ENCODE data around the gene BACH1. TPM values are rescaled to one million over a fixed set of nuclear protein-coding genes. Genes with fewer than 3 reads are reported as not detected.

Gene BACH1
- total RNA-seq, 1 donor from 2014 or later: 83.2 TPM

GRCh38 chr21:29257701-29258100 lies 41.0 kb upstream of the BACH1 start:
- no peaks in the 10 kb centered on the region for H3K4me1 Mint-ChIP-seq (ENCODE audit: low read depth)
- TF ChIP-seq CTCF (IDR thresholded peaks at IDR 0.05; ENCODE audit: unreplicated experiment): no peak
- peaks cover 14% of the 10 kb centered on the region for H3K9me3 Mint-ChIP-seq (ENCODE audit: low read depth)
- no peak overlapping the region for H3K27ac Mint-ChIP-seq
- H3K36me3 Mint-ChIP-seq (ENCODE audit: insufficient read depth): peaks cover 3% of the 10 kb centered on the region
- H3K4me3 Mint-ChIP-seq (ENCODE audit: low read depth): no peak overlapping the region
- peaks cover 2% of the 10 kb centered on the region for H3K27me3 Mint-ChIP-seq
- no peak for DNase-seq (ENCODE audit: low spot score, unreplicated experiment)

- Mint-ChIP-seq H3K9me3 (ENCODE audit: low read depth) (peaks cover 7% of the 10 kb centered on the region), H3K4me1 (ENCODE audit: low read depth) (no peaks in the 10 kb centered on the region), H3K27me3 (peaks cover 3% of the 10 kb centered on the region), H3K36me3 (ENCODE audit: insufficient read depth) (peaks cover 3% of the 10 kb centered on the region), H3K4me3 (ENCODE audit: low read depth) (no peak overlapping the region), H3K27ac (no peak overlapping the region)
- no peak for DNase-seq (ENCODE audit: low spot score, unreplicated experiment)
- no peak for TF ChIP-seq CTCF (IDR thresholded peaks at IDR 0.05; ENCODE audit: unreplicated experiment)
Measured at GRCh38 chr21:29258626-29259338, 39.9 kb upstream of the BACH1 start.

- H3K4me3 Mint-ChIP-seq (ENCODE audit: low read depth): no peak overlapping the region
- H3K4me1 Mint-ChIP-seq (ENCODE audit: low read depth): no peaks in the 10 kb centered on the region
- H3K36me3 Mint-ChIP-seq (ENCODE audit: insufficient read depth): no peaks in the 10 kb centered on the region
- H3K27ac Mint-ChIP-seq: no peak overlapping the region
- TF ChIP-seq CTCF (IDR thresholded peaks at IDR 0.05; ENCODE audit: unreplicated experiment): no peak
- DNase-seq (ENCODE audit: low spot score, unreplicated experiment): no peak
- no peaks in the 10 kb centered on the region for H3K9me3 Mint-ChIP-seq (ENCODE audit: low read depth)
- peaks cover 3% of the 10 kb centered on the region for H3K27me3 Mint-ChIP-seq
Measured at GRCh38 chr21:29260461-29260860, 38.3 kb upstream of the BACH1 start.

GRCh38 chr21:29261555-29262540 lies 36.9 kb upstream of the BACH1 start:
- no peak for TF ChIP-seq CTCF (IDR thresholded peaks at IDR 0.05; ENCODE audit: unreplicated experiment)
- H3K4me1 Mint-ChIP-seq (ENCODE audit: low read depth): no peaks in the 10 kb centered on the region
- no peak overlapping the region for H3K4me3 Mint-ChIP-seq (ENCODE audit: low read depth)
- H3K9me3 Mint-ChIP-seq (ENCODE audit: low read depth): no peaks in the 10 kb centered on the region
- no peak overlapping the region for H3K27ac Mint-ChIP-seq
- H3K36me3 Mint-ChIP-seq (ENCODE audit: insufficient read depth): no peaks in the 10 kb centered on the region
- H3K27me3 Mint-ChIP-seq: peaks cover 3% of the 10 kb centered on the region
- DNase-seq (ENCODE audit: low spot score, unreplicated experiment): no peak

GRCh38 chr21:29264721-29265120 lies 34.0 kb upstream of the BACH1 start:
- no peaks in the 10 kb centered on the region for H3K9me3 Mint-ChIP-seq (ENCODE audit: low read depth)
- H3K27ac Mint-ChIP-seq: no peak overlapping the region

More at GRCh38 chr21:29264721-29265120, 34.0 kb upstream of the BACH1 start:
- no peak for TF ChIP-seq CTCF (IDR thresholded peaks at IDR 0.05; ENCODE audit: unreplicated experiment)
- H3K4me3 Mint-ChIP-seq (ENCODE audit: low read depth): no peak overlapping the region
- no peaks in the 10 kb centered on the region for H3K36me3 Mint-ChIP-seq (ENCODE audit: insufficient read depth)
- no peak for DNase-seq (ENCODE audit: low spot score, unreplicated experiment)
- H3K4me1 Mint-ChIP-seq (ENCODE audit: low read depth): no peaks in the 10 kb centered on the region
- peaks cover 3% of the 10 kb centered on the region for H3K27me3 Mint-ChIP-seq
